Eye (tissue), 1 donor: ENCODE data around the gene CACNA1A.
A peak's percentile ranks its signal among the peaks of the same experiment; 100 is the strongest.
"Not testable (repeated sequence)": the region's sequence is repeated elsewhere in the genome, so short reads cannot be mapped to it uniquely, and the experiment has no call there.

Experiments used
- DNase-seq: peaks from one replicate; pipeline ENCODE4 v3.0.0-alpha.2; 2015

Gene CACNA1A

GRCh38 chr19:13420780-13421179 lies 85.5 kb downstream of the CACNA1A start:
- no peak for DNase-seq

GRCh38 chr19:13417054-13417453 lies 89.2 kb downstream of the CACNA1A start:
- peak; percentile 93 for DNase-seq

GRCh38 chr19:13411899-13412298 lies 94.4 kb downstream of the CACNA1A start:
- DNase-seq: no peak

GRCh38 chr19:13410946-13411345 lies 95.3 kb downstream of the CACNA1A start:
- DNase-seq: no peak

- no peak for DNase-seq
Measured at GRCh38 chr19:13408889-13409518, 97.3 kb downstream of the CACNA1A start.

GRCh38 chr19:13404236-13404635 lies 102.0 kb downstream of the CACNA1A start:
- DNase-seq: no peak

GRCh38 chr19:13401388-13401787 lies 104.9 kb downstream of the CACNA1A start:
- DNase-seq: no peak

GRCh38 chr19:13400296-13400695 lies 106.0 kb downstream of the CACNA1A start:
- no peak for DNase-seq

GRCh38 chr19:13399746-13400145 lies 106.5 kb downstream of the CACNA1A start:
- no peak for DNase-seq

GRCh38 chr19:13398780-13399726 lies 107.2 kb downstream of the CACNA1A start:
- no peak for DNase-seq

- DNase-seq: no peak
Measured at GRCh38 chr19:13398182-13398581, 108.1 kb downstream of the CACNA1A start.

- peak; percentile 86 for DNase-seq
Measured at GRCh38 chr19:13396250-13397080, 109.8 kb downstream of the CACNA1A start.

- DNase-seq: peak; percentile 13
Measured at GRCh38 chr19:13382633-13382938, 123.7 kb downstream of the CACNA1A start.

- no peak for DNase-seq
Measured at GRCh38 chr19:13381827-13382632, 124.2 kb downstream of the CACNA1A start.

- DNase-seq: no peak
Measured at GRCh38 chr19:13376537-13376936, 129.7 kb downstream of the CACNA1A start.

- no peak for DNase-seq
Measured at GRCh38 chr19:13373599-13373998, 132.7 kb downstream of the CACNA1A start.

GRCh38 chr19:13370948-13371347 lies 135.3 kb downstream of the CACNA1A start:
- DNase-seq: no peak

GRCh38 chr19:13366529-13367143 lies 139.6 kb downstream of the CACNA1A start:
- peak; percentile 44 for DNase-seq

- no peak for DNase-seq
Measured at GRCh38 chr19:13363954-13364353, 142.3 kb downstream of the CACNA1A start.

- no peak for DNase-seq
Measured at GRCh38 chr19:13363245-13363644, 143.0 kb downstream of the CACNA1A start.

- no peak for DNase-seq
Measured at GRCh38 chr19:13362668-13363067, 143.6 kb downstream of the CACNA1A start.

- not testable (repeated sequence) for DNase-seq
Measured at GRCh38 chr19:13361726-13362125, 144.6 kb downstream of the CACNA1A start.
